Caco-2 (cell line): ENCODE results near the gene NPHP4. TPM values are rescaled to one million over a fixed set of nuclear protein-coding genes. Genes with fewer than 3 reads are reported as not detected.

ENCODE experiments used
- BruUV-seq: library from RNA; stranded (reverse); fragments of 400-500 nt; replicated peaks from 2 replicates; lab custom pipeline; 2021; lab: Mats Ljungman, UMichigan
- CTCF ChIA-PET: fragments of 300-600 bp; sonication (Branson Sonifier 250); formaldehyde crosslinking; loops from one replicate; lab custom pipeline; 2022; ENCODE audit warnings: antibody characterized with exemption; lab: Charles Lee
- POLR2A ChIA-PET: fragments of 300-600 bp; sonication (Branson Sonifier 250); formaldehyde crosslinking; loops from one replicate; lab custom pipeline; 2022; ENCODE audit warnings: antibody characterized with exemption; lab: Charles Lee
- DNase-seq, 2 experiments: peaks; one replicate each; pipeline versions ENCODE4 v3.0.0 to v3.0.0-alpha.2; 2020 to 2022
- H3K27me3 ChIP-seq: replicated peaks from 2 replicates; pipeline ENCODE4 v1.6.0; 2011; ENCODE audit warnings: low read length; ENCODE audit not compliant: control insufficient read depth, insufficient read depth
- H3K36me3 ChIP-seq: 2 replicates; pipeline ENCODE4 v1.5.1; 2011; ENCODE audit warnings: low read length; ENCODE audit not compliant: control insufficient read depth, insufficient read depth
- H3K4me1 ChIP-seq: fragments of 250-450 bp; sonication (Bioruptor Pico); 2 replicates; pipeline ENCODE4 v1.5.1; 2020; ENCODE audit warnings: mild to moderate bottlenecking
- H3K4me3 ChIP-seq: 2 replicates; pipeline ENCODE4 v1.5.1; 2011; ENCODE audit warnings: low read depth, mild to moderate bottlenecking, control low read depth, low read length
- H3K9me3 ChIP-seq: fragments of 250-450 bp; sonication (Bioruptor Pico); 2 replicates; pipeline ENCODE4 v1.5.1; 2020; ENCODE audit warnings: mild to moderate bottlenecking, moderate library complexity
- H3K27ac Mint-ChIP-seq: one replicate; pipeline ENCODE4 v1.8.0; 2022; ENCODE audit warnings: mixed read lengths; ENCODE audit not compliant: unreplicated experiment
- H3K27me3 Mint-ChIP-seq: one replicate; pipeline ENCODE4 v1.8.0; 2022; ENCODE audit warnings: mixed read lengths; ENCODE audit not compliant: insufficient read depth, unreplicated experiment
- H3K36me3 Mint-ChIP-seq: one replicate; pipeline ENCODE4 v1.8.0; 2022; ENCODE audit warnings: mild to moderate bottlenecking, mixed read lengths; ENCODE audit not compliant: insufficient read depth, unreplicated experiment
- H3K4me1 Mint-ChIP-seq: one replicate; pipeline ENCODE4 v1.8.0; 2022; ENCODE audit warnings: low read depth, mixed read lengths; ENCODE audit not compliant: unreplicated experiment
- H3K4me3 Mint-ChIP-seq: one replicate; pipeline ENCODE4 v1.8.0; 2022; ENCODE audit warnings: mild to moderate bottlenecking, moderate library complexity, mixed read lengths; ENCODE audit not compliant: unreplicated experiment
- H3K9me3 Mint-ChIP-seq: one replicate; pipeline ENCODE4 v1.8.0; 2022; ENCODE audit warnings: mixed read lengths; ENCODE audit not compliant: unreplicated experiment
- CTCF ChIP-seq, 2 experiments: fragments of 200-600 bp in 1 of 2; IDR thresholded peaks; 1 replicate in 1 of 2; 2 replicates in 1 of 2; pipeline versions ENCODE4 v1.5.1 to v1.8.0; 2011 to 2022; ENCODE audit warnings: antibody characterized with exemption in 1 of 2, control low read depth in 1 of 2, inconsistent platforms in 1 of 2, low read depth in 1 of 2, low read length in 1 of 2, mild to moderate bottlenecking in 1 of 2, moderate library complexity in 1 of 2; ENCODE audit not compliant: insufficient read depth in 1 of 2, severe bottlenecking in 1 of 2, unreplicated experiment in 1 of 2
- intact Hi-C: fragments of 100-400 bp; cut with micrococcal nuclease; formaldehyde crosslinking; loops from one replicate; pipeline ENCODE4 v1.10.0; 2022; ENCODE audit not compliant: unreplicated experiment
- total RNA-seq: library from RNA; stranded (reverse); gene quantifications from 2 replicates; pipeline ENCODE4 v1.2.3, GENCODE V29; 2022

Gene NPHP4
- total RNA-seq, 1 experiment from 2014 or later = 12.3 TPM

GRCh38 chr1:5845376-5845775 is 146.8 kb downstream of the NPHP4 start:
- POLR2A ChIA-PET = no interaction called here
- no peak overlapping the region for H3K4me3 ChIP-seq
- no peak for TF ChIP-seq CTCF (IDR thresholded peaks at IDR 0.05; ENCODE audit: insufficient read depth in 1 of 2, low read depth in 1 of 2, low read length in 1 of 2, severe bottlenecking in 1 of 2, unreplicated experiment in 1 of 2)
- no peaks in the 10 kb centered on the region for H3K36me3 Mint-ChIP-seq
- no peaks in the 10 kb centered on the region for H3K9me3 Mint-ChIP-seq
- no peaks in the 10 kb centered on the region for H3K36me3 ChIP-seq
- no peak for DNase-seq
- intact Hi-C loops = no loop called here
- no peaks in the 10 kb centered on the region for H3K4me1 ChIP-seq
- no peak overlapping the region for H3K4me3 Mint-ChIP-seq
- no peaks in the 10 kb centered on the region for H3K4me1 Mint-ChIP-seq
- no peak overlapping the region for H3K27ac Mint-ChIP-seq
- H3K27me3 Mint-ChIP-seq = peaks cover 8% of the 10 kb centered on the region
- no peaks in the 10 kb centered on the region for H3K27me3 ChIP-seq
- BruUV-seq = no TSS peak
- no peaks in the 10 kb centered on the region for H3K9me3 ChIP-seq
- CTCF ChIA-PET = no interaction called here

- ChIA-PET CTCF (no interaction called here), POLR2A (no interaction called here)
- no peaks in the 10 kb centered on the region for H3K27me3 ChIP-seq
- peaks cover 11% of the 10 kb centered on the region for H3K27me3 Mint-ChIP-seq
- no peak overlapping the region for H3K4me3 ChIP-seq
- H3K9me3 ChIP-seq = no peaks in the 10 kb centered on the region
- no peaks in the 10 kb centered on the region for H3K9me3 Mint-ChIP-seq
- no peak overlapping the region for H3K4me3 Mint-ChIP-seq
- H3K4me1 ChIP-seq = no peaks in the 10 kb centered on the region
- H3K36me3 ChIP-seq = no peaks in the 10 kb centered on the region
- H3K36me3 Mint-ChIP-seq = no peaks in the 10 kb centered on the region
- no peak for TF ChIP-seq CTCF (IDR thresholded peaks at IDR 0.05; ENCODE audit: insufficient read depth in 1 of 2, low read depth in 1 of 2, low read length in 1 of 2, severe bottlenecking in 1 of 2, unreplicated experiment in 1 of 2)
- intact Hi-C loops = no loop called here
- no TSS peak for BruUV-seq
- H3K27ac Mint-ChIP-seq = no peak overlapping the region
- no peaks in the 10 kb centered on the region for H3K4me1 Mint-ChIP-seq
- no peak for DNase-seq
These were observed 147.8 kb downstream of the NPHP4 start for GRCh38 chr1:5844442-5844841.

GRCh38 chr1:5843521-5844096 is 148.6 kb downstream of the NPHP4 start:
- no peaks in the 10 kb centered on the region for H3K4me1 Mint-ChIP-seq
- no peak for TF ChIP-seq CTCF (IDR thresholded peaks at IDR 0.05; ENCODE audit: insufficient read depth in 1 of 2, low read depth in 1 of 2, low read length in 1 of 2, severe bottlenecking in 1 of 2, unreplicated experiment in 1 of 2)

More at GRCh38 chr1:5843521-5844096, 148.6 kb downstream of the NPHP4 start:
- no peak for DNase-seq
- H3K4me3 ChIP-seq = no peak overlapping the region
- H3K36me3 Mint-ChIP-seq = no peaks in the 10 kb centered on the region
- H3K36me3 ChIP-seq = no peaks in the 10 kb centered on the region
- H3K27me3 ChIP-seq = no peaks in the 10 kb centered on the region
- H3K4me1 ChIP-seq = no peaks in the 10 kb centered on the region
- H3K9me3 Mint-ChIP-seq = no peaks in the 10 kb centered on the region
- no TSS peak for BruUV-seq
- POLR2A ChIA-PET = no interaction called here
- no peak overlapping the region for H3K27ac Mint-ChIP-seq
- H3K9me3 ChIP-seq = no peaks in the 10 kb centered on the region
- intact Hi-C loops = no loop called here
- CTCF ChIA-PET = no interaction called here
- peaks cover 15% of the 10 kb centered on the region for H3K27me3 Mint-ChIP-seq
- H3K4me3 Mint-ChIP-seq = no peak overlapping the region
